Esophagus squamous epithelium (tissue), 4 donors: ENCODE results near the gene INPP4B.

Experiments
- CTCF ChIP-seq, 6 experiments: fragments of 450-650 bp in 4 of 6; fragments of 200-600 bp in 2 of 6; sonication (generic) in 2 of 6; IDR thresholded peaks; one replicate each; pipeline ENCODE4 v1.5.1; 2016 to 2019; ENCODE audit warnings: antibody characterized with exemption in 6 of 6, mild to moderate bottlenecking in 4 of 6, moderate library complexity in 4 of 6
- POLR2A ChIP-seq, 4 donors: fragments of 450-650 bp; IDR thresholded peaks; one replicate each; pipeline ENCODE4 v1.6.1; 2017; ENCODE audit warnings: antibody characterized with exemption in 4 of 4, mild to moderate bottlenecking in 4 of 4, moderate library complexity in 3 of 4

- no peak for TF ChIP-seq CTCF (IDR thresholded peaks at IDR 0.05)
- TF ChIP-seq POLR2A (IDR thresholded peaks at IDR 0.05): no peak
Observed at GRCh38 chr4:142687547-142688275, 158.4 kb downstream of the INPP4B start.
